ENCODE measurements around the gene TTC7B.

Gene TTC7B

DNA sequence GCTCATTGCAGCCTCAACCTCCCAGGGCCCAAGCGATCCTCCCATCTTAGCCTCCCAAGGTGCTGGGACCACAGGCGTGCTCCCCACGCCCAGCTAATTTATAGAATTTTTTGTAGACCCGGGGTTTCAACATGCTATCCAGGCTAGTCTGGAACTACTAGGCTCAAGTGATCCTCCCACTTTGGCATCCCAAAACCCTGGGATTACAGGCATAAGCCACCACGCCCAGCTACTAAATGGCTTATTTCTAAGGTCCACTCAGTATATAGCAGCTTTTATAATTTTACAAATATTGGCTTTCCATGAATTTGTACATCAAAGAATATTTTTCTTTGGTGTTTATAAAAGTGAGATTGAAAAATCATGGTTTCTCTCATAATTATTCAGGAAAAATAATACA, 167.8 kb downstream of the TTC7B start:
- DNase-seq (ENCODE audit: low read depth) = no peak

DNA sequence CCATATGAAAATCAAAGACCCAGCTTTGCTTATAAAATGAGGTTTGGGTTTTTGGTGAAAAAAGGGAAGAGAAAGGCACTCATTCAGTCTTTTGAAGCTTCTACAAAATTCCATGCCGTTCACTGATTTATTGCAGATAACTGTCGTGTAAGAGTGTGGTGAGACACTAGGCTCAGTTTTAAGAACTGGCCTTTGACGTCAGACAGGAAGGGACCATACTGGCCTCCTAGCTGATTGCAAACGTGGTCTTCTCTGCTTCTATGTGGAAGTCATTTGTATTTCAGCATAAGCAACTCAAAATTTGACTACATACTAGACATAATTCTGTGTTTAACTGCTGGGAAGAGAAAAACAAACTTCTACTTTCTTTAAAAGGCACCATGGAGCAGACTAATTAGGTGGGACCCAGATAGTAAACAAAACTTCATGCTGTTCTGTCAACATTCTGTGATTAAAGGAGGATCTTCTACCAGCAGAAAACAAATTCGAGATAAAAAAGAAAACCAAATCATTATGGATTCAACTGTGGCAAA, 168.7 kb downstream of the TTC7B start:
- no peak for DNase-seq (ENCODE audit: low read depth)

DNA sequence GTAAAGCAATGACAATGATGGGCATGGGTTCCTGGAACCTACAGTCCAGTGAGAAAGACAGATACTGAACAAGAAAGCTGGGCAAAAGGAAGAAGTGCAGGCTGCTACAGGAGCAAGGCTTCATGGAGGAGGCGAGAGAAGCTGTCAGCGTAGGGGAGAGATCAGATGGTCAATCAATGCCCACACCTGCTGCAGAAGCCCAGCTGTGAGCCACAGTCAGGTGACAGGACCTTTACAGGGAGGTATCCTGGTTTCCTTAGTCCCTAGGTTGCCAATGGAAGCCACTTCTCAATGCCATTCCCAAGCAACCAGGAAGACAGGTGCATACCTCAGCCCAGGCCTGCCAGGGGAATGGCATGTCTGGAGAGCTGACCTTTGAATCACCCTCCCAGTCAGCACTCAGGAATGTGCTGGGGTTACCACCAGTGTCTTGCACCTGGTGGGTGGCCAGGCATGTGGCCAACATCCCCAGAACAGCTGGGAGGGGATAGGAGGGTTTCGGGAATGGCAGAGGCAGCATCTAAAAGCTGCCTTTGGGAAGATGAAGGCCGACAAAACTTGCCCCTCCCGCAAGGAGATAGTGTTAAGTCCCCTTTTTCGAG, 170.3 kb downstream of the TTC7B start:
- no peak for DNase-seq (ENCODE audit: low read depth)

DNA sequence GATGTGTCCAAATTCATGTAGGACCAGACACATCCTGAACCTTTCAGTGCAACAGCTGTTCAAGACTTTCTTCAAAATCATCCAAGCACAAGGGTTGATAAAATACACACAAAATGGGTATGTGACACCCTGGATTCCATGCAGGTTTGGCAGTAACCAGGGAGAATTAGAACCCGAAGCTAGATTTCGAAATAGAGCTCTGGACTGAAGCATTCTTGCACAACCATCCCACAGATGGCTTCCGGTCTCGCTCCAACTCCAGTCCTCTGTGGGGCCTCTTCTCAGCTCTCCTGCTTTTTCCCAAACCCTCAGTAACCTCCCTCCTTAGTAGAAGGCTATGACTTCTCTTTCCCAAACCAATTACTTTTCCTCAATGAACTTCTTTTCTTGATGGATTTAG, 171.3 kb downstream of the TTC7B start:
- DNase-seq (ENCODE audit: low read depth) = no peak

DNA sequence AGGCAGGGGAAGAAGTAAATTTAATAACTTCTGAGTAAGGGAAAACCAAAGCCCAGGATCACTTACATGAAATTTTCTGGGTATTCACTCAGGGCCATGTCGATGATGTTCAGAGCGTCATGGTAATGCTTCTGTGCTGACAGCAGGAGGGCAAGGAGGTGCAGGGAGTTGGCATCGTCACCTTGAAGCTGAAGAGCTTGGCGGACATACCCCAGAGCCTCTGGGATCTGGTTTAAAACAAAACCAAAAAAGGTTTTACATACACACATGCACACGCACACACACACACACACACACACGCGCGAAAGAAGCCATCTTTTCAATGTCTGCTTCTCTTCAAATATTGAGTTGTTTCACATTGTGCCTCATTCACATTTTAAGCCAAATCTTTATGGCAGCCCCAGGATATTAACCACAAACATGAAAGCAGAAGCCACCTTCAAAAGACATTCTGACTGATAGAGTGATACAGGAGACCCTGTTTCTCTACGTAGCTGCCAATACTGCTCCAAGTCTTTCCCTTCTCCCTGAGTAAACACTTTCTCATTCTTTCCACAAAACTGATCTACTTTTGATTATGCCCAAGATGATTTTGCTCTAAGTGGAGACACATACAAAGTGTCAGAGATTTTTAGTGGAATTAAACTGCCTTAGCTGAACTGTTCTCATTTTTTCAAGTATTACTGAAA, 172.1 kb downstream of the TTC7B start:
- DNase-seq (ENCODE audit: low read depth) = no peak

DNA sequence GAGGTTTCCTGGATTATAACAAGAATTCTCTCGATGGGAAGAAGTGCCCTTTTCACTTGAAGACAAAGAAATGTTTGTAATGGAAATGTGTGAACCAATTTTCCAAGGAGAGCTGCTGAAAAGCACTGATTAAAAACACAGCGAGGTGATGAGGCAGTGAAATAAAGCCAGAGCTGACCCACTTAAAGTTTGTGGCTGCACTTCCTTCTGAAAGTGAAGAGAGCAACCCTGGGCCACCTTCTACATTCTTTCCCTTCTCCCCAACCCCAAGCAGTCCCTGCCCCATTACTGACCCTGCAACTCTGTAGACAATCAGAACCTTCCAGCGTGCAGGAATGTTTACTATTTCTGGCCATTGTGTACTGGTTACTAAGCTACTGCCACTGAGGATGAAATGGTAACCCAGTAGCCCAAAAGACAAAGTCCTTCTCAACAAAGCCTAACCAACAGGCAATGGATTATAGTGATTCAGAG, 173.9 kb downstream of the TTC7B start:
- no peak for DNase-seq (ENCODE audit: low read depth)

DNA sequence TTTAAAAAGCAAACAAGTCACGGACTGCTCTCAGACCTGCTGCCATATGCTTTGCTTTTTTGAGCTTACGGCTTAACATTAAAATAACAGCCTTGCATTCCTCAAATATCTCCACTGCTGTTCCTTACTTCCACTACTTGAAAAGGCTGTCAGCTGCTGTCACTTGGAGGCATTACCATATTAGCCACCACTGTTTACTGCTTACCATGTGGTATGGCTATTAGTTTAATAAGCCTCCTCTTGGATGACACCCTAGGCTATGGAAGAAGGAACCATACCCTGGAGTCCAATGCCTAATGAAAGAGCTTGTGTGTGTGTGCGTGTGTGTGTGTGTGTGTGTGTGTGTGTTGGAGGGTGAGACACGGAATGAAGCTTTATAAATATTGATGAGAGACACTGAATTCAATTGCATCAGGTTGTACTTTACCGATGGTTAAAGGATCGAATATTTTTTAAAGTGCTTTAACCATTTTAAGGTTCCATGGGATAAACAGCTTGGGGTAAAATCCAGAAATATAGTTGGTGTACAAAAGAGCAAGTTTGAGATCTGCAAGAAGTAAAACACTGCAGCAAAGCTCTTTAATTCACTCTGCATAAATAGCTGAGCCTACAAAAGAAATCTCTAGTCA, 174.5 kb downstream of the TTC7B start:
- no peak for DNase-seq (ENCODE audit: low read depth)

DNA sequence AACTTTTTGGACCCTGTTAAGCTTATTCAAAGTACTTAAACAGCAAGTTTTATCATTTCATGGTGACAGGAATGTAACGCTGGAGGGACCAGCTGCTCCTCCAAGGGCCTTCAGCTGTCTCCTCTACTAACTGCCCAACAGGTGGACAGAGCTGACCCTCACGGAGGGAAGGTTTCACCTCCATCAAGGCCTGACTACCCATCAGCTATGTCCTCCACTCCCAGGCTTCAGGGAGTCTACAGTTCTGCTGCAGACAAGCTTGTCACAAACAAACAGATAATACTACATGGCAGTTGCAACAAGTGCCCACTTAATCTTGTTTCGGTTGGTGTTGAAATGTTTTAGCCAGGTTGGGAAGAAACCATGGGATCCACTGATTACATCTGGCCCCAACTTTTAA, 175.1 kb downstream of the TTC7B start:
- no peak for DNase-seq (ENCODE audit: low read depth)

DNA sequence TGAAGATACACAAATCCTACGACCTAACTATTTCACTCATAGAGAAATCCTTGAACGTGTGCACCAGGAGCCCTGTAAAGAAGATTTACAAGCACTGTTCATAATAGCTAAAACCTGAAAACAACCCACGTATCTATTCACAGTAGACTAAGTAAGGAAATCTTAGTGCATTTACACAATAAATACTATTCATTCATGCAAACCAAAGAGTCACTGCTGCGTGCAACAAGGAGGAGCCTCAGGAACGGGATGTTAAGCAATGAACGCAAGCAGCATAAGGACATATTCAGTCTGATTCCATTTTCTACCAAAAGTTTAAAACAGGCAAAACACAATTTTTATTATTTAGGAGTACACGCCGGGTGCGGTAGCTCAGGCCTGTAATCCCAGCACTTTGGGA, 176.6 kb downstream of the TTC7B start:
- no peak for DNase-seq (ENCODE audit: low read depth)

DNA sequence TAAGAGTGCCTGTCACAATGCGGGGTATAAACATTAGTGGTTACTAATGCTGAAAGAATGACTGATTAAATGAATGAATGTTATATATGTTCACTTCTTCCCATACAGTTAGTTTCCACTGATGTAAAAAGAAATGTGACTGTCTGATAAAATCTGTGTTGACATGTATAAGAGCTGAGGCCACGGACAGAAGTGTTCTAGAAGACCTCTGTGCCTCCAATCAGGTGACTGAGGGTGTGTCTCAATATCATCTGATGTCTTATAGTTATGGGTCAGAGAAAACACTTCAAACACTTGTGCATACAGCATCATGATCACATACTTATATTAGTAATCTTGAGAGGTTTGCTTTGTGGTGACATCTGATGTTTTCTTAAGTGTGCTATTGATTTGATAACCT, 183.4 kb downstream of the TTC7B start:
- no peak for DNase-seq (ENCODE audit: low read depth)

DNA sequence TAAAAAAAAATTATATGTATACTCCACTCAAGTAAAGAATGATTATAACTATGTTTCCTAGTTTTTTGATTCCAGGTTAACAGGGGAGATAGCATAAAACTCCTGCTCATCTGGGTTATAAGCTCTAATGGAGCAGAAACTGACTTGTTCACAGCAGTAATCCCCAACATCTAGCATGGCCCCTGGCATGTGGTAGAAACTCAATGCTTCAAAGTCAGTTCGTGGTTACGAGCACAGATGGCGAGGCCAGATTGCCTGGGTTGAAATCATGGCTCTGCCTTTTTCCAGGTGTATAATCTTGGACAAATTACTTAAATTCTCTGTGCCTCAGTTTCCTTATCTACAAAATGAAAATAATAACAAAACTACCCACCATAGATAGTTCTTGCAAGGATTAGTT, 183.8 kb downstream of the TTC7B start:
- DNase-seq (ENCODE audit: low read depth) = no peak

DNA sequence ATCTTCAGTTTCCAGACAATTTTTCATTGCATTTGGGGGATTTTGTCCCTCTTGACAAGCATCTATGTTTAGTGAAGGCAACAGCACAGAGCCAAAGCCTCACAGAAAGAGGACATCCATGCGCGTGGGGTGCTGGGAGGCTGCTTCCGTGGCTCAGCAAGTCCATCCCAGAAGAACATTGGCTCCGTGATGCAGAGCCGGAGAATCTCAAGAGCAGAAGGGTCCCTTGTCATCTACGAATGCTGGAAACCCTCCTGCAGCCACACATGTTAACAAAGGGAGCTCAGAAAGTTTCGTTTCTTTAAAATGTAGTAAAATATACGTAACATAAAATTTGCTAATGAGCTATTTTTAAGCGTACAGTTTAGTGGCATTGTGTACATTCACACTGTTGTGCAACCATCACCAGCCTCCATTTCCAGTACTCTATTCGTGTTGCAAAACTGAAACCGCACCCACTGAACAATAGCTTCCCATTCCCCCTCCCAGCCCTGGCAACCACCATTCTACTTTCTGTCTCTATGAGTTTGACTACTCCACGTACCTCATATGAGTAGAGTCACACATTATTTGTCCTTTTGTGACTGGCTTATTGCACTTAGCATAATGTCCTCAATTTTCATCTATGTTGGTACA, 185.9 kb downstream of the TTC7B start:
- no peak for DNase-seq (ENCODE audit: low read depth)

DNA sequence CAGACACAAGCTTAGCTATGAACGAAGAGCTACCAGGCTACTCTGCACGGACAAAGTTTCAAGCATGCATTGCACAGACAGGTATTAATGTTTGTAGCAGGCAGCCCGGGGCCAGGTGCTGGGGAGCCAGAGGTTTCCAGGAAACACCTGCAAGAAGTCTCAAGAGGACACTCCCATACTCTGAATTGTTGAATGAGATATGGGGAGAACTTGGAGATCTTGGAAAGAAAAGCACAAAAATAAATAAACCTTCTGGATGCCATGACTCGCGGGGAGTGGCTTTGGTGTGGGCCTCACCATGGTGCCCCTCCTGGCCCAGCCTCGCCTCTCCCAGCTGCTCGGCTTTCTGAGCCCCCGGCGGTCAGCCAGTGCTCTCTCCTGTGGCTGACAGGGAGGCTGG, 186.8 kb downstream of the TTC7B start:
- no peak for DNase-seq (ENCODE audit: low read depth)

DNA sequence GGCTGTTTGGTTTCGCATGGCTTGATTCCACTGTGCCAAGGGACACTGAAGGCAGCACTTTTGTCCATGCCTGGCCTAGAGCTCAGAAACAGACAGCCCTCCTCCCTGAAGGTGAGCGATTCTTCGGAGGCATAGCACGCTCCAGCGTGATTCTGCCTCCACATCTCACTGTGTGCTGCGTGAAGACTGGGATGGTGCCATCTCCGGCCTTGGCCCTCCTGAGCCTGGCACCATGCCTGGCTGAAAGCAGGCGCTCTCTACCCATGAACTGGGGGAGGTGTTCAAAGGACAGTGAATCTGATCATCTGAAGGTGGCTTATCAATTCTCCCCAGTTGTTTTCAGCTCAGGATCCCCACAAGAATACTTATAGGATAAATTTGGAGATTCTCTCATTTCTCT, 187.4 kb downstream of the TTC7B start:
- no peak for DNase-seq (ENCODE audit: low read depth)

DNA sequence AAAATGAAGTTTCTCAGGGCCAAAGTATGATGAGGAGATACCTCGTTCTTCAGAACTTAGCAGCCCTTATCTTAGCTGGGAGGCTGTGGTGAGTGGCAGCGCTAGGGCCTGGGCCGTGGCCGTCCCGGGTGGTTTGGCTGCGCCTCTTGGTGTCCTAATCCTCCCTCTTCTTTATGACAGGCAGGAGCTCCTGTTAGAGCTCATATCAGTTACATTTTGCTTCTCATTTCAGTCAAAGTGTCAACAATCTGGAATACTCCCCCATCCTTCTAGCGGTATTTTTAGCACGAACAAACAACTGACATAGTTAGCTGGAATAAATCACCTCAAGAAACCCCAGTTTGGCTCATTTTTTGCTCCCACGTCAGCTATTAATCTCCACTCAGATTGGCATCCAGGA, 188.8 kb downstream of the TTC7B start:
- DNase-seq (ENCODE audit: low read depth) = no peak

DNA sequence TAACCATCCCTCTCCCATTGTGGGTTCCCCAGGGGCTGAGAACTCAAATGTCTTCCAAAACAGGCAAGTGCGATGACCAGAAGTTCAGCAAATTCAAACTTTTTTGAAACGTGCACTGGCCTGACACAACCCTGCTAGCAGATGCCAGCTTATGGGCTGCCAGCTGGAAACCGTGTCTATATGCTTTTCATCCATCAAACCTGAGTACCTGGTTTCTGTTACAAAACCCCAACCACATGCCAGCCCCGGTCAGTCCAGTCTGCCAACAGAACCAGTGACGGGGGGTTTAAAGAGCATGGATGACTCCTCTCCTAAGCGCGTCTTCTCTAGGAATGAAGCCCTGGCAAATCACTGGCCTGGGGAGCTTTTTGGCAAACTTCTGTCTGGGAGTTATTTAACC, 189.7 kb downstream of the TTC7B start:
- DNase-seq (ENCODE audit: low read depth) = no peak

DNA sequence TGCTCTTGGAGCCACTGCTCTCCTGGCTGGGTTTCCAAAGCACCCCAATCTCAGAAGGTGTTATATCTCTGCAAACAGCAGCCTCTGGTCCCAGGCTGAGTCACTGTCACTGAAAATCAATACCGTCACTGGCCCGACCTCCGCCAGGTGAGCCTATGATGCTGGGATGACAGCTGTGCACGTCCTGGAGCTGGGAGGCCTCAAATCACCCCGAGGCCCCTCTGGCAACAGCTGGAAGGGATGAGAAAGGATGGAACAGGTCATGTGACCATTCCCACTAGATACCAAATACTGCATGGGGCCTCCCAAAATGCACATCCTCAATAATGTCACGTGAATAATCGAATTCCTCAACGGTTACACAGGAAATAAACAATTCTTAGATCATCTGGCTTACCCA, 190.8 kb downstream of the TTC7B start:
- no peak for DNase-seq (ENCODE audit: low read depth)

DNA sequence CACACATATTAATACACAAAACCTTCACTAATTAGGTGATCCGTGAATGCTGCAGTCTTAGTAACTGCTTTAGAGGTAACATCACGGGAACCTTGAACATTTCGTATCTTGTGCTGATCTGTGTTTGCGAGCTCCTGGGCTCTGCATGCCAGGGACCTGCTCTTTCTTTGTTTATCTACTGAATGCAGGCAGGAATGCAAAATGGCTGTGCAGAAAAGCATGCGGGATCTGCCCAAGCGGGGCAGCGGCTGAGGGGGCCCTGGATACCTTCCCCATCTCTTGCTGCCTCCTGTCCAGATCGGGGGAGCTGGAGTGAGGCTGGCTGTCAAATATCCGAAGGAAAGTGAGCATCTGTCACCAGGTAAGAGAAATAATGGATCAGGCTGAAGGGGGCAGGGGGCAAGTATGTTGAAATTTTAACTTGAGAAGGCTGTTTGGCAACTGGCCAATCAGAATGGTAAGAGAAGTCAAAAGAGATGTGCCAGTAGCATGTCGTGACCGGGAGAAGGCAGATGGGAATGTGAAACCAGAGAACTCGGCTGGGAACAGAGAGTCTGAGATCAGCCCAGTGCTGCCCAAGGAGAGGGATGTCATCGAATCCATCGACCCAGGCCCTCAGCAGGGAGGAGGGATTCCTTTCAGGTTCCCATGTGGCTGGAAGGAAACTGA, 191.4 kb downstream of the TTC7B start:
- no peak for DNase-seq (ENCODE audit: low read depth)

DNA sequence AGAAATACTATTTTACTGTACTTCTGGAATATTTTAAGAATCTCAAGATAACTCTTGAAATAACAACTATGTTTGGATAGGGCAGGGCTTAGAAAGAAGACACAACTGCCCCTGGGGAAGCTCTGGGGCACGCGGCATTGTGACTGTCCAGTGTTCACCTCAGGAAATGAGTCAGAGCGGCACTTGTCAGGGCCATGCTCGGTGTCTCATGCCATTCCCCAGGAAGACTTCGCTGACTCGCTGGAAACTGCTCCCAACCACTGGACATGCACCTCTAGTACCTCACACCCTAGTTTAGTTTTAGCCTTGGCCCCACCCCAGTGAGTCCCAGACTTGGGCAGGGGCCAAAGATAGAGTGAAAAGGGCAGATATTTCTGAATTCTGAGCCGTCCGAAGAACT, 192.0 kb downstream of the TTC7B start:
- no peak for DNase-seq (ENCODE audit: low read depth)

DNA sequence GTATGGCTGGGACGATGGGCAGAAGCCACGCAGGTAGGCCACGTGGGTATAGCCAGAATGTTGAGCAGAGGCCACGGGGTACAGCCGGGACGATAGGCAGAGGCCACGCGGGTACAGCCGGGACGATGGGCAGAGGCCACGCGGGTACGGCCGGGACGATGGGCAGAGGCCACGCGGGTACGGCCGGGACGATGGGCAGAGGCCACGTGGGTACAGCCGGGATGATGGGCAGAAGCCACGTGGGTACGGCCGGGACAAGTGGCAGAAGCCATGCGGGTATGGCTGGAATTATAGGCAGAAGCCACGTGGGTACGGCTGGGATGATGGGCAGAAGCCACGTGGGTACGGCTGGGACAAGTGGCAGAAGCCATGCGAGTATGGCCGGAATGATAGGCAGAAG, 195.0 kb downstream of the TTC7B start:
- DNase-seq (ENCODE audit: low read depth) = no peak

DNA sequence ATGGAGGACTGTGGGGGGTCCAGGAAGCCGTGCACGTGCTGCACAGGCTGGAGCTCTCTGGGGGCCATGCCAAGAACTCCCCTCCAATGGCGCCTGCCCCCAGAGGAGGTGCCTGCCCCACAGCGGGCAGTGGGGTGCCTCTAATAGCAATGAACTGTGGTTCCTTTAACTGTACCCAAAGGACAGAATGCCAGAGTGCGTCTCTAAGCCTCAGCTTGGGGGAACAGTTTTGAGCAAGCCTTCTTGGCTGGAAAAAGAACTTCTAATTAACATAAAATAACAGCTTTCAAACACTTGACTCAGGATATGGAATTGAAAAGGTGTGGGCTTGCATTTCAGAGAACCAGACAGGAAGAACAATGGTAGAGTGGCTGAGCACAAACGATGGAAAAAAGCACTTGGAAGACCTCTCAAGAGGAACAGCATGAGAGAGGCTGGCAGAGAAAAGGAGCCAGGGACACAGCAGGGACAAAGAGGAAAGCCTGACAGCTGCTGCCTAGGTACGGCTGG, 195.6 kb downstream of the TTC7B start:
- DNase-seq (ENCODE audit: low read depth) = no peak

DNA sequence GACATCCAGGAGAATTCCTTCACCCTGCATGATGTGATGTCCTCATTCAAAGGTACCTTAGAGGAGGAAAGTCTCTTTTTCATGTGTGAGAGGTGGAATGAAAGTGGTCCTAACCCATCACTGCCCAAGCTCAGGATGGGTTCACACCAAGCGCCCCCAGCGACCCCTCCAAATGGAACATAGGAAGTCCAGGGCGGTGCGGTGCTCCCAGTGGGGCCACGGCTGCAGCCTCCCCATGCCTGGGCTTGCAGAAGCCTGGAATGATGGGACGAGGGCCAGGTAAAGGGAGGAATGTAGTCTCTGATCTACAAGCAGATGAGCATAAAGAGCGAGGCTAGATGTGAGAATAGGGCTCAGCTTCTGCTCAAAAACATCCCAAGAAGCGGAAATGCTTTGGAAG, 196.3 kb downstream of the TTC7B start:
- no peak for DNase-seq (ENCODE audit: low read depth)

All from stimulated activated CD8-positive, alpha-beta memory T cell treated with anti-CD3 and anti-CD28 coated beads, Interleukin-7, amount 100 ng/mL, for 24 hours (primary cell).